Large intestine (tissue), 3 donors: ENCODE measurements around the gene CAV3. TPM values are rescaled to one million over a fixed set of nuclear protein-coding genes. Genes with fewer than 3 reads are reported as not detected.

Experiments used
- DNase-seq, 2 donors: peaks; one replicate each; pipeline versions ENCODE4 v3.0.0 to v3.0.0-alpha.2; 2013
- H3K27ac ChIP-seq: one replicate; pipeline ENCODE4 v1.5.1; 2013; ENCODE audit warnings: low read length
- H3K27me3 ChIP-seq: 2 replicates; pipeline ENCODE4 v1.6.1; 2013; ENCODE audit warnings: low read length; ENCODE audit not compliant: control insufficient read depth, insufficient read depth
- H3K36me3 ChIP-seq: 2 replicates; pipeline ENCODE4 v1.6.1; 2013; ENCODE audit warnings: low read length; ENCODE audit not compliant: control insufficient read depth, insufficient read depth
- H3K4me1 ChIP-seq: one replicate; pipeline ENCODE4 v1.6.1; 2013; ENCODE audit warnings: low read length; ENCODE audit not compliant: control insufficient read depth, insufficient read depth
- H3K4me3 ChIP-seq: one replicate; pipeline ENCODE4 v1.5.1; 2013; ENCODE audit warnings: low read length
- H3K9me3 ChIP-seq: one replicate; pipeline ENCODE4 v1.6.1; 2013; ENCODE audit warnings: mild to moderate bottlenecking, low read depth, low read length, moderate library complexity; ENCODE audit not compliant: control insufficient read depth
- WGBS: methylation state at CpG from one replicate; pipeline ENCODE4 v1.1.5; 2013; ENCODE audit warnings: low lambda C conversion rate; ENCODE audit not compliant: insufficient coverage; 5-methylcytosine and 5-hydroxymethylcytosine counted together
- polyA plus RNA-seq: library from polyadenylated mRNA; unstranded; fragments of 120-200 nt; gene quantifications from one replicate; pipeline ENCODE4 v1.2.1, GENCODE V29; 2013

CAV3 gene
- polyA plus RNA-seq, 1 donor = 0.61 TPM

DNA sequence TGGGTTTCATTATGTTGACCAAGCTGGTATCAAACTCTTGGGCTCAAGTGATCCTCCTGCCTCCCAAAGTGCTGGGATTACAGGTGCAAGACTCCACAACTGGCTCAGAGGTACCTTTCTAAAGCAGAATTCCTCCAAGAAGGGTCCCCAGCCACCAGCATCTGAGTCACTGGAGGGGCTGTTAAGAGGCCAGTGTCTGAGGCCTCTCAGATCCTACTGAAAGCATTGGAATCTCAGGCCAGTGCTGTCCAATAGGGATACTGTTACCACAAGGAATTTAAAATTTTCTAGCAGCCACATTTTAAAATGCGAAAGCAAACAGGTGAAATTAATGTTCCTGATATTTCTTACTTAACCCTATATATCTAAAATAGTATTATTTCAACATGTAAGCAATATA, 1.3 kb downstream of the CAV3 start:
- H3K27ac ChIP-seq = no peak overlapping the region
- no peaks in the 10 kb centered on the region for H3K4me1 ChIP-seq
- no peaks in the 10 kb centered on the region for H3K36me3 ChIP-seq
- no peaks in the 10 kb centered on the region for H3K27me3 ChIP-seq
- H3K4me3 ChIP-seq = no peak overlapping the region
- WGBS = no CpG with 5 or more reads among the region's 1 CpG
- no peak for DNase-seq
- no peaks in the 10 kb centered on the region for H3K9me3 ChIP-seq

DNA sequence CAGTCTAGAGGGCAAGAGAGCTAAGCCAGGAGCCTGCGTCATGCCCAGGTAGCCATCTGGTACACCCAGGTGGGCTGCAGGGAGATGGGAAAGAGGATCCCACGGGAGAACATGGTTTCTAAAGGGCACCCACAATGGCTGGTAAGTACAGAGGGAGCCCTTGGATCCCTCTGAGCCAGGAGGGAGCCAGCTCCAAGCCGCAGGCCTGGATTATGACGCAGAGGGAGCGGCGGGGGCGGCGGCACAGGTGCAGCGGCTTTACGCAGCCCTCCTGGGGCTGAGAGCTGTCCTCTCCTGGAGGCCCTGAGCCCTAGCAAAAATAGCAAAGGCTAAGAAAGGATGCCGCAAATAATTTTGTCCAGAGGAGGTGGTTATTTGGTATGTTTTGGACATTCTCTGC, 2.8 kb downstream of the CAV3 start:
- no peaks in the 10 kb centered on the region for H3K9me3 ChIP-seq
- no peak for DNase-seq
- WGBS = 100% methylated on average over 1 of the region's 11 CpGs
- H3K36me3 ChIP-seq = no peaks in the 10 kb centered on the region
- no peaks in the 10 kb centered on the region for H3K27me3 ChIP-seq
- H3K4me1 ChIP-seq = peaks cover 7% of the 10 kb centered on the region
- no peak overlapping the region for H3K27ac ChIP-seq
- H3K4me3 ChIP-seq = no peak overlapping the region

GRCh38 chr3:8737301-8737700, 3.7 kb downstream of the CAV3 start:
- no peak for DNase-seq
- Histone ChIP-seq H3K4me3 (no peak overlapping the region), H3K9me3 (no peaks in the 10 kb centered on the region), H3K36me3 (no peaks in the 10 kb centered on the region), H3K27ac (no peak overlapping the region), H3K27me3 (no peaks in the 10 kb centered on the region), H3K4me1 (peaks cover 12% of the 10 kb centered on the region)
- WGBS = no CpG with 5 or more reads among the region's 4 CpGs

- Histone ChIP-seq H3K27me3 (no peaks in the 10 kb centered on the region), H3K4me3 (no peak overlapping the region), H3K36me3 (no peaks in the 10 kb centered on the region), H3K9me3 (no peaks in the 10 kb centered on the region), H3K4me1 (peaks cover 12% of the 10 kb centered on the region), H3K27ac (no peak overlapping the region)
- DNase-seq = no peak
Measured at GRCh38 chr3:8737823-8738222, 4.2 kb downstream of the CAV3 start.

DNA sequence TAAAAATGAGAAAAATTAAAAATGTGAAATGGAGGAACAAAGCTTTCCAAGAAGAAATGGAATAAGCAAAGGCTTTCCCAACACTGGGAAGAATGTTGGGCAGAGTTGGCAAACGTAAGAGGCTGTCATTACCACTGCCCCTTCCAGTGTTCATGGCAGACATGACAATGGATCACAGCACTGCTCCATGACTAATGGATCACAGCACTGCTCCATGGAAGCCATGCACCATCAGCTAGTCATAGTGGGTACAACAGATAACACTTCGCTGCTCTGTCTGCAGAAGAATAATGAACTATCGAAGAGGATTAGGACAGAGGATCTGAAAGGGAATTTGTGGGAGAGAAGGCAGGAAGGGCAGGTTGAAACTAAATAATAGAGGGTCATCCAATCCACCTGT, 5.0 kb downstream of the CAV3 start:
- Histone ChIP-seq H3K9me3 (no peaks in the 10 kb centered on the region), H3K36me3 (no peaks in the 10 kb centered on the region), H3K27ac (no peak overlapping the region), H3K4me3 (no peak overlapping the region), H3K27me3 (no peaks in the 10 kb centered on the region), H3K4me1 (peaks cover 12% of the 10 kb centered on the region)
- WGBS = no CpG with 5 or more reads among the region's 3 CpGs
- DNase-seq = no peak

DNA sequence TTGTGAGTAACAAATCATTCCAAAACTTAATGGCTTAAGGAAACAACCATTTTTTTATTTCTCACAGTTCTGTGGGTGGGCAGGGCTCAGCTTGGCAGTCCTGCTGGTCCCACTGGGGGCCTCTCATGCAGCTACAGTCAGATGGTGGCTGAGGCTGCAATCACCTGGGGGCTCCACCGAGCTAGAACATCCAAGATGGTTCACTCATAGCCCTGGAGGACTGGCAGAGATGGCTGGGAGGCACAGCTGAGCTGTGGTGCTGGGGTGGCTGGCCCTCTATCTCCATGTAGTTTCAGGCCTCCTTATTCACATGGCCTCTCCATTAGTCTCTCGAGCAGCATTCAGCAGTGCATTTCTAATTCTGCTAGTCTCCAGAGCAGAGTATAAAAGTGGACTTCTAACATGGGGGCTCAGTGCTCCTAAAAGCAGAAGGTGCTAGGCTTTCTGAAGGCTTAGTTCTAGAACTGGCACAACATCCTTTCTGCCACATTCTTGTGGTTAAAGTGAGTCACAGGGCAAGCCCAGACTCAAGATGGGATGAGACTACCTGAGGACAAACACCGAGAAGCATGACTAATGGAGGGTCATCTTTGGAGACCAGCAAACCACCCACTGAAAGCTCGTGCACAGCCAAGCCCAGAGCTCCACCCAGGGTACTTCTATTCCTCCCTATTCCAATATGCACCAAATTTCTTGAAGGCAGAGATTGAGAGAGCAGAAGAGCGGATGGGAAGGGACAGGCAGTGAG, 6.3 kb downstream of the CAV3 start:
- Histone ChIP-seq H3K27ac (no peak overlapping the region), H3K4me3 (no peak overlapping the region), H3K27me3 (no peaks in the 10 kb centered on the region), H3K9me3 (no peaks in the 10 kb centered on the region), H3K4me1 (peaks cover 12% of the 10 kb centered on the region), H3K36me3 (no peaks in the 10 kb centered on the region)
- WGBS = no CpG with 5 or more reads among the region's 5 CpGs
- DNase-seq = no peak

DNA sequence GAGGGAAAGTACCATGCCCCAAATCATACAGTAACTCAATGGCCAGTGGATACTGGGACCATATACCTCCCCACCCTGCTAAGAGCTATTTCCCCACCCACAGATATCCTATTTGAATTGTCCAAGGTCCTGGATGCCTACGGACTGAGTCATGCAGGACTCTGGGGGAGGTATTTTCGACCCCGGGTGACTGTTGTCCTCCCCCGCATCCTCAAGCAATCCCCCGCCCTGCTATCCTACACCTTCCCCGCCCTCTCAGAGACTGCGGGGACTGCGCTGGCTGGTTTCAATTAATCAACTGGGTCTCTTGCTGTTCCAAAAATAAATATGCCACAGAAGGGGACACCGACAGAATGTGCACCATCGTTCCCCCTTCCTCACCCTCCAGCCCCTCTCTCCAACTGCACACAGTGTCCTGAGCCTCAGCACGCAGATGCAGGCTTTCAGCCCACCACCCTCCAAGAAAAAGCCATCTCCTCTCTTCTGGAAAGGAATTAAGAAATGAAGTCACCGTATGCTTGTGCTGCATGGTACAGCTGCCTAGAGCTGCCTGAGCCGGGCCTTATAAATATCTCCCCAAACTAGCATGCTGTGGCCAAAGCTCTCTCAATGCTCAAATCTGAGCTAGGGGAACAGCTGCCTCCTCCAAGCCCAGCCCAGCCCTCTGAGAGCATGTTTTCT, 8.1 kb downstream of the CAV3 start:
- no CpG with 5 or more reads among the region's 13 CpGs for WGBS
- H3K9me3 ChIP-seq = no peaks in the 10 kb centered on the region
- H3K27ac ChIP-seq = no peak overlapping the region
- peak; percentile 49 to 77 for DNase-seq
- H3K4me1 ChIP-seq = peaks cover 12% of the 10 kb centered on the region
- H3K4me3 ChIP-seq = no peak overlapping the region
- no peaks in the 10 kb centered on the region for H3K27me3 ChIP-seq
- H3K36me3 ChIP-seq = no peaks in the 10 kb centered on the region

DNA sequence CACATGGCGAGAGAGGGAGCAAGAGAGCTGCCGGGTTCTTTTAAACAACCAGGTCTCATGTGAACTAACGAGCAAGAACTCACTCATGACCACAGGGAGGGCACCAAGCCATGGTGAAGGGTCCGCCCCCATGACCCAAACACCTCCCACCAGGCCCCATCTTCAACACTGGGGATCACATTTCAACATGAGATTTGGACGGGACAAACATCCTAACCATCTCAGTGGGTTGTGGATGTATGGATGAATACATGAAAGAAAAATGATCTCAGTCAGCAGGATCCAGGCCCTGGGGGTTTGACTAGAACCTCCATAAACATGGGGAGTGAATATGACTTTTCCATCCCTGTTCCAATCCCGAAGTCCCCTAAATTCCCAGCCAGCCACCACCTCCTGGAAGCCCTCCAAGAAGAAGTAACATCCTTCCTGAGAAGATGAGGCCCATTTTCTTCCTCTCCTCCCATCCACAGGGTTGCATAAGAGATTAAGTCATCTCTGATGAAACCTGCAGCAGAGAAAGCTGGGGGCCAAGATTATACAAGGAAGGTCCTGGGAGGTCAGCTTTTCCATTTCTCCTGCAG, 9.5 kb downstream of the CAV3 start:
- WGBS = no CpG with 5 or more reads among the region's 6 CpGs
- H3K36me3 ChIP-seq = no peaks in the 10 kb centered on the region

GRCh38 chr3:8743911-8744310, 10.3 kb downstream of the CAV3 start:
- Histone ChIP-seq H3K27me3 (no peaks in the 10 kb centered on the region), H3K27ac (no peak overlapping the region), H3K9me3 (no peaks in the 10 kb centered on the region), H3K36me3 (no peaks in the 10 kb centered on the region), H3K4me3 (no peak overlapping the region), H3K4me1 (peaks cover 12% of the 10 kb centered on the region)
- WGBS = no CpG with 5 or more reads among the region's 3 CpGs
- no peak for DNase-seq

More for the DNA sequence above, 9.5 kb downstream of the CAV3 start:
- H3K27me3 ChIP-seq = no peaks in the 10 kb centered on the region
- H3K27ac ChIP-seq = no peak overlapping the region
- H3K9me3 ChIP-seq = no peaks in the 10 kb centered on the region
- no peak overlapping the region for H3K4me3 ChIP-seq
- DNase-seq = no peak
- H3K4me1 ChIP-seq = peaks cover 12% of the 10 kb centered on the region

DNA sequence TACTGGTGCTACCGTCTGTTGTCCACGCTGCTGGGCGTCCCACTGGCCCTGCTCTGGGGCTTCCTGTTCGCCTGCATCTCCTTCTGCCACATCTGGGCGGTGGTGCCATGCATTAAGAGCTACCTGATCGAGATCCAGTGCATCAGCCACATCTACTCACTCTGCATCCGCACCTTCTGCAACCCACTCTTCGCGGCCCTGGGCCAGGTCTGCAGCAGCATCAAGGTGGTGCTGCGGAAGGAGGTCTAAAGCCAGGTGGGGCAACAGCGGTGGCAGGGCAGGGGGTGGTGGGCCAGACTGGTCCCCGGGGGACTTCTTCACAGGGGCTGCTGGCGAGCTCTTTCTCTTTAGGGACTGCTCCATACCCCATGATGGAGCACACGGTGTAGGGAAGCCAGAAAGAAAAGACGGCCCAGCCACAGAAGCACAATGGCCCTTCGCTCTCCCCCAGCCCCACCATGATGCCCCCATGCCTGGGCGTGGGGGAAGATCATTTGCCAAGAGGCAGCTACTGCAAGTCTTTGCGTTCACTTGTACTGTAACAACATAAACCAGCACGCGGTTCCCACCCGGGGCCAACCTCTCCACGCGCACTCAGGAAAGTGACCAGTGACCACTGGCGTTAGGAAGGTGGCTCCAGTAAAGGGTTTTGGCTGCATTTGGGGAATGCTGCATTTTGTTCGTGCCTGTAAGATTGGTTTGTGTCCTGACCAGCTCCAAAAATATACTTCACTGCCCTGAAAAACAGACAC, 12.2 kb downstream of the CAV3 start:
- Histone ChIP-seq H3K9me3 (no peaks in the 10 kb centered on the region), H3K27me3 (no peaks in the 10 kb centered on the region), H3K4me1 (peaks cover 11% of the 10 kb centered on the region), H3K4me3 (no peak overlapping the region), H3K27ac (no peak overlapping the region), H3K36me3 (no peaks in the 10 kb centered on the region)
- no CpG with 5 or more reads among the region's 25 CpGs for WGBS
- DNase-seq = no peak
